ENCODE data around the gene LNP1. TPM values are rescaled to one million over a fixed set of nuclear protein-coding genes. Genes with fewer than 3 reads are reported as not detected.

Gene LNP1
- total RNA-seq, 4 donors from 2014 or later = 1.1 to 3.7 (median 1.9) TPM

- H3K27ac ChIP-seq = peak overlapping the region; percentile 84 to 99 (median 97)
- DNase-seq (no peak), ATAC-seq (no peak)
- H3K36me3 ChIP-seq = no peaks in the 10 kb centered on the region
- H3K27me3 ChIP-seq = no peaks in the 10 kb centered on the region
- peak overlapping the region; percentile 84 to 96 (median 92) for H3K4me3 ChIP-seq
- intact Hi-C loops (cut with DNase I; ENCODE audit: low total_unique reads) = loop anchor here (5.0 kb wide), 2 partner anchors 305 to 585 kb away; partner anchors contain the start of genes CMSS1 and TFG
- H3K9me3 ChIP-seq = no peaks in the 10 kb centered on the region
- in situ Hi-C loops (cut with MboI; ENCODE audit: low sequenced_read_pairs in 4 of 4) = no loop called here
- TF ChIP-seq CTCF (IDR thresholded peaks at IDR 0.05 in 4 of 5, conservative IDR thresholded peaks at IDR 0.05 in 1 of 5) (no peak), POLR2A (IDR thresholded peaks at IDR 0.05) (no peak)
- peaks cover 42 to 45% of the 10 kb centered on the region in 2 donors for H3K4me1 ChIP-seq
Measured at GRCh38 chr3:100402256-100402655, 917 bp downstream of the LNP1 start.

GRCh38 chr3:100402891-100403290 lies 1.6 kb downstream of the LNP1 start:
- intact Hi-C loops (cut with DNase I; ENCODE audit: low total_unique reads) (loop anchor here (5.0 kb wide), 2 partner anchors 304 to 586 kb away; partner anchors contain the start of genes CMSS1 and TFG), in situ Hi-C loops (cut with MboI; ENCODE audit: low sequenced_read_pairs in 4 of 4) (no loop called here)
- no peaks in the 10 kb centered on the region for H3K27me3 ChIP-seq
- TF ChIP-seq CTCF (IDR thresholded peaks at IDR 0.05 in 4 of 5, conservative IDR thresholded peaks at IDR 0.05 in 1 of 5) (no peak), POLR2A (IDR thresholded peaks at IDR 0.05) (no peak)
- no peaks in the 10 kb centered on the region for H3K36me3 ChIP-seq
- H3K4me1 ChIP-seq = peaks cover 39 to 42% of the 10 kb centered on the region in 2 donors
- peak overlapping the region; percentile 84 to 96 (median 92) for H3K4me3 ChIP-seq
- ATAC-seq (no peak), DNase-seq (no peak)
- H3K9me3 ChIP-seq = no peaks in the 10 kb centered on the region
- peak overlapping the region in 3 of 4 donors; percentile 84 to 99 (median 97) for H3K27ac ChIP-seq

- Histone ChIP-seq H3K27me3 (no peaks in the 10 kb centered on the region), H3K4me3 (peak overlapping the region in 2 of 4 donors; percentile 84 to 90), H3K36me3 (no peaks in the 10 kb centered on the region), H3K4me1 (peaks cover 35% of the 10 kb centered on the region in 2 donors), H3K27ac (no peak overlapping the region), H3K9me3 (no peaks in the 10 kb centered on the region)
- ATAC-seq (no peak), DNase-seq (no peak)
- in situ Hi-C loops (cut with MboI; ENCODE audit: low sequenced_read_pairs in 4 of 4) = no loop called here
- intact Hi-C loops (cut with DNase I; ENCODE audit: low total_unique reads) = loop anchor here (5.0 kb wide), 2 partner anchors 304 to 586 kb away; partner anchors contain the start of genes CMSS1 and TFG
- TF ChIP-seq POLR2A (IDR thresholded peaks at IDR 0.05) = no peak
- no peak for TF ChIP-seq CTCF (IDR thresholded peaks at IDR 0.05 in 4 of 5, conservative IDR thresholded peaks at IDR 0.05 in 1 of 5)
Measured at GRCh38 chr3:100403362-100404249, 2.3 kb downstream of the LNP1 start.

GRCh38 chr3:100404250-100404548 lies 2.9 kb downstream of the LNP1 start:
- Histone ChIP-seq H3K27ac (no peak overlapping the region), H3K4me1 (peaks cover 29 to 30% of the 10 kb centered on the region in 2 donors), H3K36me3 (no peaks in the 10 kb centered on the region), H3K4me3 (no peak overlapping the region), H3K9me3 (no peaks in the 10 kb centered on the region), H3K27me3 (no peaks in the 10 kb centered on the region)
- ATAC-seq = no peak
- no peak for DNase-seq
- TF ChIP-seq CTCF (IDR thresholded peaks at IDR 0.05 in 4 of 5, conservative IDR thresholded peaks at IDR 0.05 in 1 of 5) (no peak), POLR2A (IDR thresholded peaks at IDR 0.05) (no peak)
- intact Hi-C loops (cut with DNase I; ENCODE audit: low total_unique reads) (loop anchor here (5.0 kb wide), 2 partner anchors 303 to 587 kb away; partner anchors contain the start of genes CMSS1 and TFG), in situ Hi-C loops (cut with MboI; ENCODE audit: low sequenced_read_pairs in 4 of 4) (no loop called here)
